OCI-LY7 (cell line): Measurements from ENCODE around the gene WDR82.

Experiments used
- CTCF ChIP-seq: fragments of 200-600 bp; sonication (generic); conservative IDR thresholded peaks from 2 replicates; pipeline ENCODE4 v1.5.1; 2014; ENCODE audit warnings: mild to moderate bottlenecking, antibody characterized with exemption, low read length, moderate library complexity, mixed read lengths
- EZH2phosphoT487 ChIP-seq: fragments of 200-600 bp; sonication (generic); IDR thresholded peaks from 2 replicates; pipeline ENCODE4 v1.6.1; 2018; ENCODE audit warnings: low read depth, borderline replicate concordance, mild to moderate bottlenecking, mixed run types, antibody characterized with exemption, low read length, moderate library complexity, mixed read lengths

GRCh38 chr3:52262447-52262846 is 16.0 kb downstream of the WDR82 start:
- TF ChIP-seq CTCF = no peak
- TF ChIP-seq EZH2phosphoT487 = no peak
